HCT116 (cell line): ENCODE data around the gene FASTKD2. TPM values are rescaled to one million over a fixed set of nuclear protein-coding genes. Genes with fewer than 3 reads are reported as not detected.

Experiments
- ATAC-seq: fragments of 200-7000 bp; cut with Tn5 transposase; 2 replicates; pipeline ENCODE4 v1.9.1; 2020; ENCODE audit warnings: mild to moderate bottlenecking, moderate library complexity
- BruUV-seq: library from RNA; stranded (reverse); fragments of 400-500 nt; replicated peaks from 2 replicates; lab custom pipeline; 2021; lab: Mats Ljungman, UMichigan
- CTCF ChIA-PET: fragments of 300-600 bp; sonication (Branson Sonifier 250); formaldehyde crosslinking; loops from one replicate; lab custom pipeline; 2021; ENCODE audit warnings: antibody characterized with exemption; lab: Charles Lee
- POLR2A ChIA-PET: fragments of 300-600, 350-600 bp; sonication (Branson Sonifier 250); formaldehyde crosslinking; loops from one replicate; lab custom pipeline; 2021; ENCODE audit warnings: antibody characterized with exemption; lab: Charles Lee
- RAD21 ChIA-PET, 2 experiments: fragments of 300-600 bp; sonication (Branson Sonifier 250); formaldehyde crosslinking; loops; one replicate each; lab custom pipeline; 2023; ENCODE audit warnings: low total read pairs in 2 of 2; ENCODE audit not compliant: uncharacterized antibody in 2 of 2, unreplicated experiment in 2 of 2, low non-redundant PET in 1 of 2; lab: Charles Lee
- DNase-seq: peaks from one replicate; pipeline ENCODE4 v3.0.0-alpha.2; 2010; ENCODE audit warnings: low read depth, low spot score
- H2AFZ ChIP-seq: fragments of 200-600 bp; shearing (Covaris generic), sonication (generic); 2 replicates; pipeline ENCODE4 v1.6.1; 2017; ENCODE audit warnings: low read depth, mixed run types, mixed read lengths, antibody characterized with exemption, low read length; ENCODE audit not compliant: poor library complexity, severe bottlenecking
- H3K27ac ChIP-seq: 2 replicates; pipeline ENCODE4 v1.5.1; 2012; ENCODE audit warnings: low read depth, low read length
- H3K27me3 ChIP-seq: fragments of 200-600 bp; sonication (generic); 2 replicates; pipeline ENCODE4 v1.6.1; 2016; ENCODE audit warnings: mixed run types, low read length, mixed read lengths; ENCODE audit not compliant: insufficient read depth
- H3K36me3 ChIP-seq, 2 experiments: fragments of 200-500 bp in 1 of 2; fragments of 200-600 bp in 1 of 2; sonication (Bioruptor generic) in 1 of 2; sonication (generic) in 1 of 2; 2 replicates each; pipeline versions ENCODE4 v1.5.1 to v1.6.1; 2014 to 2016; ENCODE audit warnings: low read length in 2 of 2, inconsistent platforms in 1 of 2, mixed read lengths in 1 of 2, mixed run types in 1 of 2; ENCODE audit not compliant: insufficient read depth in 2 of 2, control insufficient read depth in 1 of 2
- H3K4me1 ChIP-seq, 2 experiments: fragments of 200-600 bp in 1 of 2; sonication (generic) in 1 of 2; 2 replicates each; pipeline versions ENCODE4 v1.5.1 to v1.6.1; 2012 to 2017; ENCODE audit warnings: low read length in 2 of 2, inconsistent platforms in 1 of 2, mild to moderate bottlenecking in 1 of 2, mixed read lengths in 1 of 2, mixed run types in 1 of 2, moderate library complexity in 1 of 2; ENCODE audit not compliant: insufficient read depth in 2 of 2, control insufficient read depth in 1 of 2
- H3K4me2 ChIP-seq: fragments of 200-600 bp; sonication (generic); 2 replicates; pipeline ENCODE4 v1.6.1; 2017; ENCODE audit warnings: mixed run types, low read length, mixed read lengths
- H3K4me3 ChIP-seq, 2 experiments: fragments of 200-600 bp in 1 of 2; sonication (generic) in 1 of 2; replicated peaks in 1 of 2; 2 replicates each; pipeline ENCODE4 v1.5.1; 2011 to 2016; ENCODE audit warnings: low read length in 2 of 2, control low read depth in 1 of 2, low read depth in 1 of 2, mild to moderate bottlenecking in 1 of 2, mixed read lengths in 1 of 2, mixed run types in 1 of 2
- H3K79me2 ChIP-seq: fragments of 200-600 bp; sonication (generic); 2 replicates; pipeline ENCODE4 v1.6.1; 2017; ENCODE audit warnings: mild to moderate bottlenecking, mixed run types, low read length, moderate library complexity, mixed read lengths; ENCODE audit not compliant: insufficient read depth
- H3K9ac ChIP-seq: fragments of 200-600 bp; sonication (generic); 2 replicates; pipeline ENCODE4 v1.6.1; 2016; ENCODE audit warnings: low read length, mixed read lengths
- H3K9me2 ChIP-seq: fragments of 200-600 bp; sonication (generic), shearing (Covaris generic); 2 replicates; pipeline ENCODE4 v1.6.1; 2017; ENCODE audit warnings: mixed run types, mild to moderate bottlenecking, moderate library complexity; ENCODE audit not compliant: insufficient read depth
- H3K9me3 ChIP-seq, 2 experiments: fragments of 200-500 bp in 1 of 2; fragments of 200-600 bp in 1 of 2; sonication (Bioruptor generic) in 1 of 2; sonication (generic) in 1 of 2; 2 replicates each; pipeline ENCODE4 v1.6.1; 2014 to 2017; ENCODE audit warnings: low read length in 2 of 2, mixed read lengths in 2 of 2, inconsistent platforms in 1 of 2, low read depth in 1 of 2, mild to moderate bottlenecking in 1 of 2, mixed run types in 1 of 2, moderate library complexity in 1 of 2; ENCODE audit not compliant: control insufficient read depth in 1 of 2, insufficient read depth in 1 of 2
- H4K20me1 ChIP-seq: fragments of 200-600 bp; sonication (generic), shearing (Covaris generic); 2 replicates; pipeline ENCODE4 v1.6.1; 2017; ENCODE audit warnings: mixed run types, mild to moderate bottlenecking, moderate library complexity; ENCODE audit not compliant: insufficient read depth
- CBX3 ChIP-seq: IDR thresholded peaks from 2 replicates; pipeline ENCODE4 v1.6.1; 2012; ENCODE audit warnings: low read depth
- CEBPB ChIP-seq: IDR thresholded peaks from 2 replicates; pipeline ENCODE4 v1.6.1; 2012; ENCODE audit warnings: low read depth
- ELF1 ChIP-seq: IDR thresholded peaks from 2 replicates; pipeline ENCODE4 v1.6.1; 2012; ENCODE audit warnings: low read depth, borderline replicate concordance
- JUND ChIP-seq: IDR thresholded peaks from 2 replicates; pipeline ENCODE4 v1.6.1; 2012
- POLR2A ChIP-seq: IDR thresholded peaks from 2 replicates; pipeline ENCODE4 v1.7.0; 2011; ENCODE audit warnings: borderline replicate concordance; ENCODE audit not compliant: insufficient read depth, insufficient read length; ENCODE audit errors: extremely low read depth
- RAD21 ChIP-seq: IDR thresholded peaks from 2 replicates; pipeline ENCODE4 v1.6.1; 2012; ENCODE audit warnings: low read depth, mild to moderate bottlenecking
- SIN3A ChIP-seq: IDR thresholded peaks from 2 replicates; pipeline ENCODE4 v1.6.1; 2012; ENCODE audit warnings: low read depth
- SP1 ChIP-seq: IDR thresholded peaks from 2 replicates; pipeline ENCODE4 v1.6.1; 2012; ENCODE audit warnings: low read depth
- ZNF274 ChIP-seq: fragments of 200-500 bp; sonication (Bioruptor generic); IDR thresholded peaks from 2 replicates; pipeline ENCODE4 v1.6.1; 2014; ENCODE audit warnings: mild to moderate bottlenecking, low read depth, low read length, inconsistent platforms
- intact Hi-C: fragments of 100-400 bp; cut with micrococcal nuclease; formaldehyde crosslinking; loops from 2 replicates; pipeline ENCODE4 v1.10.0; 2022
- total RNA-seq: library from RNA; stranded (reverse); gene quantifications from one replicate; pipeline ENCODE4 v1.2.1, GENCODE V29; 2021; ENCODE audit not compliant: unreplicated experiment
- TF ChIP-seq, protein P1 (sequence below), 3 experiments: fragments of 200-600 bp in 1 of 3; sonication (generic) in 1 of 3; IDR thresholded peaks in 2 of 3; conservative IDR thresholded peaks in 1 of 3; 2 replicates each; pipeline ENCODE4 v1.5.1; 2012 to 2017; ENCODE audit warnings: low read depth in 2 of 3, low read length in 2 of 3, antibody characterized with exemption in 1 of 3, borderline replicate concordance in 1 of 3, control low read depth in 1 of 3, mild to moderate bottlenecking in 1 of 3, mixed read lengths in 1 of 3, mixed run types in 1 of 3, moderate library complexity in 1 of 3; ENCODE audit not compliant: insufficient read depth in 1 of 3
- TF ChIP-seq, protein P2 (sequence below): IDR thresholded peaks from 2 replicates; pipeline ENCODE4 v1.6.1; 2012
- TF ChIP-seq, protein P3 (sequence below): IDR thresholded peaks from 2 replicates; pipeline ENCODE4 v1.6.1; 2012; ENCODE audit warnings: low read depth
- TF ChIP-seq, protein P4 (sequence below): IDR thresholded peaks from 2 replicates; pipeline ENCODE4 v1.6.1; 2011; ENCODE audit warnings: mild to moderate bottlenecking, low read length, moderate library complexity; ENCODE audit not compliant: insufficient replicate concordance; ENCODE audit errors: extremely low read depth

Gene FASTKD2
- total RNA-seq, 1 experiment from 2014 or later = 24.4 TPM

DNA sequence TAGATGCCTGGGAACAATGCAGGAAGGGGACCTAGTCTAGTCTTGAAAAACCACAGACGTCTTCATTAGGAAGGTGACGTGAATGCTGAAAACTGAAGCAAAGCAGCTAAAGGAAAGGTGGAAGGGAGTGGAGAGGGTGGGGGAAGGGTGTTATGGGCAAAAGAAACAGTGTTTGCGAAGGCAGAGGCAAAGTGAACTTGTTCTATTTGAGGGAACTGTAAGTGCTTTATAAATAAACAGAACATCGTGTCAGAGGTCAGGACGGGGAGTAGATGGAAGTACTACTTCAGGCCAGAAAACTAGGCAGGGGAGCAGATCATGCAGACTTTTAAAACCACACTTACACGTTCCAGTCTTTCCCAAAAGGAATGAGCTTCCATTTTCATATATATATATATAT, 57.8 kb downstream of the FASTKD2 start:
- Histone ChIP-seq H3K79me2 (no peaks in the 10 kb centered on the region), H3K27ac (no peak overlapping the region), H3K4me3 (no peak overlapping the region), H3K4me2 (no peak overlapping the region), H3K9me3 (no peaks in the 10 kb centered on the region), H3K4me1 (no peaks in the 10 kb centered on the region), H3K9ac (no peak overlapping the region), H3K27me3 (no peaks in the 10 kb centered on the region), H3K9me2 (no peaks in the 10 kb centered on the region), H2AFZ (no peak overlapping the region), H4K20me1 (no peaks in the 10 kb centered on the region), H3K36me3 (no peaks in the 10 kb centered on the region)
- ChIA-PET POLR2A (no interaction called here), RAD21 (no interaction called here), CTCF (no interaction called here)
- BruUV-seq = no TSS peak
- DNase-seq = no peak
- ATAC-seq = no peak
- intact Hi-C loops = no loop called here
- TF ChIP-seq, protein P1, sequence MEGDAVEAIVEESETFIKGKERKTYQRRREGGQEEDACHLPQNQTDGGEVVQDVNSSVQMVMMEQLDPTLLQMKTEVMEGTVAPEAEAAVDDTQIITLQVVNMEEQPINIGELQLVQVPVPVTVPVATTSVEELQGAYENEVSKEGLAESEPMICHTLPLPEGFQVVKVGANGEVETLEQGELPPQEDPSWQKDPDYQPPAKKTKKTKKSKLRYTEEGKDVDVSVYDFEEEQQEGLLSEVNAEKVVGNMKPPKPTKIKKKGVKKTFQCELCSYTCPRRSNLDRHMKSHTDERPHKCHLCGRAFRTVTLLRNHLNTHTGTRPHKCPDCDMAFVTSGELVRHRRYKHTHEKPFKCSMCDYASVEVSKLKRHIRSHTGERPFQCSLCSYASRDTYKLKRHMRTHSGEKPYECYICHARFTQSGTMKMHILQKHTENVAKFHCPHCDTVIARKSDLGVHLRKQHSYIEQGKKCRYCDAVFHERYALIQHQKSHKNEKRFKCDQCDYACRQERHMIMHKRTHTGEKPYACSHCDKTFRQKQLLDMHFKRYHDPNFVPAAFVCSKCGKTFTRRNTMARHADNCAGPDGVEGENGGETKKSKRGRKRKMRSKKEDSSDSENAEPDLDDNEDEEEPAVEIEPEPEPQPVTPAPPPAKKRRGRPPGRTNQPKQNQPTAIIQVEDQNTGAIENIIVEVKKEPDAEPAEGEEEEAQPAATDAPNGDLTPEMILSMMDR (IDR thresholded peaks at IDR 0.05 in 2 of 3, conservative IDR thresholded peaks at IDR 0.05 in 1 of 3; ENCODE audit: borderline replicate concordance in 1 of 3, insufficient read depth in 1 of 3, low read depth in 2 of 3, low read length in 2 of 3) = no peak
- TF ChIP-seq SP1 = no peak

DNA sequence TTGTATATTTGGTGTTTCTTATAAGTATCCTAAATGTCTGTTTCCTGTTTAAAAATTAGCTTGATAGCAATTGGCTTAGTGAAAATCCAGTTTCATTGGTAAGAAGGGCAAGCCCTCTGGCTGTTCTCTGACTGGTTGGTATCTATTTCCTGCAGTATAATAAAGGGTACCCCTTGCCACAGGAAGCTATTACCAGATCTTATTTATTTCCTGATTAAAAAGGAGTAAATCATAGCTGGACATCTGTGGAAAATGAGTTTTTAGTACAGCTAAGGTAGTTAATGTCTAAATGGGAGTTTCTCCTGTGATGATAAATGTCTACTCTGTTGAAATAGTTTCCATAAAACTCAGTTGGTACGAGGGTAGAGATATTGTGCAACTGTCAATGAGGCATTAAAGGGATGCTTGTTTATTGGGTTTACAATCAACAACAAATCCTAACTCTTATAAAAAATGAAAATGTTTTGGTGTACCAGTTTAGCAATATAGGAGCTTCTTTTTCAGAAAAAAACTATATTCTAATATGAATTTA, 58.7 kb downstream of the FASTKD2 start:
- POLR2A ChIA-PET = no interaction called here
- intact Hi-C loops = no loop called here
- no peaks in the 10 kb centered on the region for H3K9me2 ChIP-seq
- H3K4me2 ChIP-seq = no peak overlapping the region
- no peaks in the 10 kb centered on the region for H3K4me1 ChIP-seq
- no peaks in the 10 kb centered on the region for H4K20me1 ChIP-seq
- no peaks in the 10 kb centered on the region for H3K36me3 ChIP-seq
- H3K27ac ChIP-seq = no peak overlapping the region
- H3K79me2 ChIP-seq = no peaks in the 10 kb centered on the region
- H3K4me3 ChIP-seq = no peak overlapping the region
- CTCF ChIA-PET = no interaction called here
- ATAC-seq = no peak
- RAD21 ChIA-PET = no interaction called here
- H3K27me3 ChIP-seq = no peaks in the 10 kb centered on the region
- no TSS peak for BruUV-seq
- H2AFZ ChIP-seq = no peak overlapping the region
- DNase-seq = no peak
- no peak overlapping the region for H3K9ac ChIP-seq
- H3K9me3 ChIP-seq = no peaks in the 10 kb centered on the region
- no peak for TF ChIP-seq POLR2A
- TF ChIP-seq RAD21 = no peak
- TF ChIP-seq, protein P2, sequence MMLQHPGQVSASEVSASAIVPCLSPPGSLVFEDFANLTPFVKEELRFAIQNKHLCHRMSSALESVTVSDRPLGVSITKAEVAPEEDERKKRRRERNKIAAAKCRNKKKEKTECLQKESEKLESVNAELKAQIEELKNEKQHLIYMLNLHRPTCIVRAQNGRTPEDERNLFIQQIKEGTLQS = no peak
- TF ChIP-seq, protein P3, sequence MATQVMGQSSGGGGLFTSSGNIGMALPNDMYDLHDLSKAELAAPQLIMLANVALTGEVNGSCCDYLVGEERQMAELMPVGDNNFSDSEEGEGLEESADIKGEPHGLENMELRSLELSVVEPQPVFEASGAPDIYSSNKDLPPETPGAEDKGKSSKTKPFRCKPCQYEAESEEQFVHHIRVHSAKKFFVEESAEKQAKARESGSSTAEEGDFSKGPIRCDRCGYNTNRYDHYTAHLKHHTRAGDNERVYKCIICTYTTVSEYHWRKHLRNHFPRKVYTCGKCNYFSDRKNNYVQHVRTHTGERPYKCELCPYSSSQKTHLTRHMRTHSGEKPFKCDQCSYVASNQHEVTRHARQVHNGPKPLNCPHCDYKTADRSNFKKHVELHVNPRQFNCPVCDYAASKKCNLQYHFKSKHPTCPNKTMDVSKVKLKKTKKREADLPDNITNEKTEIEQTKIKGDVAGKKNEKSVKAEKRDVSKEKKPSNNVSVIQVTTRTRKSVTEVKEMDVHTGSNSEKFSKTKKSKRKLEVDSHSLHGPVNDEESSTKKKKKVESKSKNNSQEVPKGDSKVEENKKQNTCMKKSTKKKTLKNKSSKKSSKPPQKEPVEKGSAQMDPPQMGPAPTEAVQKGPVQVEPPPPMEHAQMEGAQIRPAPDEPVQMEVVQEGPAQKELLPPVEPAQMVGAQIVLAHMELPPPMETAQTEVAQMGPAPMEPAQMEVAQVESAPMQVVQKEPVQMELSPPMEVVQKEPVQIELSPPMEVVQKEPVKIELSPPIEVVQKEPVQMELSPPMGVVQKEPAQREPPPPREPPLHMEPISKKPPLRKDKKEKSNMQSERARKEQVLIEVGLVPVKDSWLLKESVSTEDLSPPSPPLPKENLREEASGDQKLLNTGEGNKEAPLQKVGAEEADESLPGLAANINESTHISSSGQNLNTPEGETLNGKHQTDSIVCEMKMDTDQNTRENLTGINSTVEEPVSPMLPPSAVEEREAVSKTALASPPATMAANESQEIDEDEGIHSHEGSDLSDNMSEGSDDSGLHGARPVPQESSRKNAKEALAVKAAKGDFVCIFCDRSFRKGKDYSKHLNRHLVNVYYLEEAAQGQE = no peak
- TF ChIP-seq SP1 = no peak
- no peak for TF ChIP-seq ZNF274
- TF ChIP-seq, protein P4, sequence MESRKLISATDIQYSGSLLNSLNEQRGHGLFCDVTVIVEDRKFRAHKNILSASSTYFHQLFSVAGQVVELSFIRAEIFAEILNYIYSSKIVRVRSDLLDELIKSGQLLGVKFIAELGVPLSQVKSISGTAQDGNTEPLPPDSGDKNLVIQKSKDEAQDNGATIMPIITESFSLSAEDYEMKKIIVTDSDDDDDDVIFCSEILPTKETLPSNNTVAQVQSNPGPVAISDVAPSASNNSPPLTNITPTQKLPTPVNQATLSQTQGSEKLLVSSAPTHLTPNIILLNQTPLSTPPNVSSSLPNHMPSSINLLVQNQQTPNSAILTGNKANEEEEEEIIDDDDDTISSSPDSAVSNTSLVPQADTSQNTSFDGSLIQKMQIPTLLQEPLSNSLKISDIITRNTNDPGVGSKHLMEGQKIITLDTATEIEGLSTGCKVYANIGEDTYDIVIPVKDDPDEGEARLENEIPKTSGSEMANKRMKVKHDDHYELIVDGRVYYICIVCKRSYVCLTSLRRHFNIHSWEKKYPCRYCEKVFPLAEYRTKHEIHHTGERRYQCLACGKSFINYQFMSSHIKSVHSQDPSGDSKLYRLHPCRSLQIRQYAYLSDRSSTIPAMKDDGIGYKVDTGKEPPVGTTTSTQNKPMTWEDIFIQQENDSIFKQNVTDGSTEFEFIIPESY = no peak
- TF ChIP-seq SIN3A = no peak
- TF ChIP-seq CEBPB = no peak
- no peak for TF ChIP-seq JUND
- TF ChIP-seq ELF1 = no peak
- no peak for TF ChIP-seq CBX3
